Muscle layer of duodenum (tissue), 2 donors: ENCODE measurements around the gene ZNF284.

ENCODE experiments used
- H3K27ac ChIP-seq: one replicate; pipeline ENCODE4 v1.7.0; 2013; ENCODE audit warnings: mild to moderate bottlenecking, low read length
- H3K27me3 ChIP-seq: one replicate; pipeline ENCODE4 v1.7.0; 2013; ENCODE audit warnings: low read depth, mild to moderate bottlenecking, control low read depth, low read length
- H3K36me3 ChIP-seq, 2 donors: one replicate each; pipeline ENCODE4 v1.7.0; 2013; ENCODE audit warnings: low read length in 2 of 2, control low read depth in 1 of 2, mild to moderate bottlenecking in 1 of 2; ENCODE audit not compliant: insufficient read depth in 2 of 2, control insufficient read depth in 1 of 2
- H3K4me1 ChIP-seq, 2 donors: one replicate each; pipeline ENCODE4 v1.7.0; 2013; ENCODE audit warnings: low read length in 2 of 2, mild to moderate bottlenecking in 2 of 2, control low read depth in 1 of 2, moderate library complexity in 1 of 2; ENCODE audit not compliant: insufficient read depth in 2 of 2, control insufficient read depth in 1 of 2
- H3K4me3 ChIP-seq, 2 donors: one replicate each; pipeline ENCODE4 v1.7.0; 2013; ENCODE audit warnings: low read length in 2 of 2, low read depth in 1 of 2, mild to moderate bottlenecking in 1 of 2
- H3K9me3 ChIP-seq, 2 donors: one replicate each; pipeline ENCODE4 v1.7.0; 2013; ENCODE audit warnings: low read length in 2 of 2, control low read depth in 1 of 2, mild to moderate bottlenecking in 1 of 2; ENCODE audit not compliant: control insufficient read depth in 1 of 2
- donor health status: healthy.

Gene ZNF284

DNA sequence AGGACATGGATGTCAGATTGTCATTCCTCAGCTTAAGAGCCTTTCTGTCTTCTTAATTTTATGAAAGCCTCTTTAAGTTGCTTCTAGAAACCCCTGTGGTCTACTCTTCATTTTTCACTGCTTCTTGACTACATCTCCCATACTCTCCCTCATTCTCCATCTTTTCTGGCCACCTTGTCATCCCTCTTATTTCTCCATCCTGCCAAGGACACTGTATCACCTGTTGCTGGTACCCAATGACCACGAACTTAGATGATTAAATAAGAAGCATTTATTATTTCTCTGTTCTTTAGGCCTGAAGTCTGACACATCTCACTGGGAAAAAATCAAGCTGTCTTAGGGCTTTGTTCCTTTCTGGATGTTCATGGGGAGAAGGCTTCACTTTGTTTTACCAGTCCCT, 10.9 kb upstream of the ZNF284 start:
- Histone ChIP-seq H3K36me3 (peaks cover 51 to 84% of the 10 kb centered on the region in 2 donors), H3K27ac (no peak overlapping the region), H3K4me1 (no peaks in the 10 kb centered on the region), H3K4me3 (peak overlapping the region in 1 of 2 donors; percentile 4), H3K9me3 (peaks cover 18 to 39% of the 10 kb centered on the region in 2 donors), H3K27me3 (no peaks in the 10 kb centered on the region)

DNA sequence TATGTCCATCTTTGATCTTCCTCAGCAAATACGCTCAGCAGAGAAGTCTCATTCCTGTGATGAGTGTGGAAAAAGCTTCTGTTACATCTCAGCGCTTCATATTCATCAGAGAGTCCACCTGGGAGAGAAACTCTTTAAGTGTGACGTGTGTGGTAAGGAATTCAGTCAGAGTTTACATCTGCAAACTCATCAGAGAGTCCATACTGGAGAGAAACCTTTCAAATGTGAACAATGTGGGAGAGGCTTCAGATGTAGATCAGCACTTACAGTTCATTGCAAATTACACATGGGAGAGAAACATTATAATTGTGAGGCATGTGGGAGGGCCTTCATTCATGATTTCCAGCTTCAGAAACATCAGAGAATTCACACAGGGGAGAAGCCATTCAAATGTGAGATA, 5.7 kb upstream of the ZNF284 start:
- Histone ChIP-seq H3K4me3 (peak overlapping the region; percentile 30 to 59), H3K9me3 (peaks cover 40 to 44% of the 10 kb centered on the region in 2 donors), H3K27me3 (no peaks in the 10 kb centered on the region), H3K36me3 (peaks cover 44 to 71% of the 10 kb centered on the region in 2 donors), H3K27ac (no peak overlapping the region), H3K4me1 (no peaks in the 10 kb centered on the region)

DNA sequence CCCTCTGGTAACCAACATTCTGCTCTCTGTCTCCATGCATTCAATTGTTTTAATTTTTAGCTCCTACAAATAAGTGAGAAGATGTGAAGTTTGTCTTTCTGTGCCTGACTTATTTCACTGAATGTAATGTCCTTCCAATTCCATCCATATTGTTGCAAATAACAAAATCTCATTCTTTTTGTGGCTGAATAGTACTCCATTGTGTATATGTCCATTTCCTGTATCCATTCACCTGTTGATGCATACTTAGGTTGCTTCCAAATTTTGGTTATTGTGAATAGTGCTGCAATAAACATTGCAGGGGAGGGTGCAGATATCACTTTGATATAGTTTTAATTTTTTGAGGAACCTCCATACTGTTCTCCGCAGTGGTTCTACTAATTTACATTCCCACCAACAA, 2.5 kb upstream of the ZNF284 start:
- Histone ChIP-seq H3K4me1 (peaks cover 5 to 12% of the 10 kb centered on the region in 2 donors), H3K27me3 (no peaks in the 10 kb centered on the region), H3K36me3 (peaks cover 21 to 40% of the 10 kb centered on the region in 2 donors), H3K9me3 (peaks cover 29 to 34% of the 10 kb centered on the region in 2 donors), H3K4me3 (no peak overlapping the region), H3K27ac (no peak overlapping the region)

DNA sequence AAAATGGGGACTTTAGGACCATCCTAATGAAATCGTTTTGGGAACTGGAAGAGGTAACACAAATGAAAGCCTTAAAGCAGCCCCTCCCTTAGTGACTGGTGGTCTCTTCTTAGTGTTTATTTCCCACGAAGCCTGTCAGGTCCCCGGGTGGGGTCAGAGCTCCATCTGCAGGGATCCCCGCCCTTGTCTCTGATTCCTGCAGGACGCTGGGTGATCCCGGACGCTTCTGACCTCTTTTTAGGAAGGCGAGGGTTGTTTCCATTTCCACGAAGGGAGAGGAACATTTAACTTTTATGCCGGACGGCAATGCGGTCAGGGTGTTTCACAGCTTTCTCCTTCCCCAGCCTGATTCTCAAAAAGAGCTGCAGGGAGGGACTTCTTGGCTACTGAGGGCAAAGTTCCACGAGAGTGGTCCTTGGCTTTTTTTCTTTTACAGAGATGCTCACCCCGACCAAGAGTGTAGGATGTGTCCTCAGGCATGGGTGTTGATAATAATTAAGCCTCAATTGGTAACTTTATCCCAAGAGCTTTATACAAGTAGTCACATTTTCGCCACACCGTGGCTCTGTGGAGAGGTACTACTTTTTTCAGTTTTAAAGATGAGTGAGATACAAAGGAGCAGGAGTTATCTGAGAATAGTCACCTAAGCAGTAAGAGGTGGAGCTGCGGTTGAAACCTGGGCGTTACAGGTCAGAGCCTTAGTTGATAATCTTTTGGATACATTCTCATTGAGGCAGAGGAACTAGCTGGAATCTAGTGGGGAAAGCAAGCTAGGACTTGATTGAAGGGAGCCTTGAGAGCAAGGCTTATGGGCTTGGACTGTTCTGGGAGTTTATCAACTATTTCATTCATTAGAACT, 813 bp downstream of the ZNF284 start:
- Histone ChIP-seq H3K27ac (peak overlapping the region; percentile 8), H3K4me1 (peaks cover 5 to 12% of the 10 kb centered on the region in 2 donors), H3K9me3 (peaks cover under 1 to 5% of the 10 kb centered on the region in 2 donors), H3K36me3 (peaks cover 2 to 23% of the 10 kb centered on the region in 2 donors), H3K4me3 (peak overlapping the region; percentile 79 to 97), H3K27me3 (no peaks in the 10 kb centered on the region)

DNA sequence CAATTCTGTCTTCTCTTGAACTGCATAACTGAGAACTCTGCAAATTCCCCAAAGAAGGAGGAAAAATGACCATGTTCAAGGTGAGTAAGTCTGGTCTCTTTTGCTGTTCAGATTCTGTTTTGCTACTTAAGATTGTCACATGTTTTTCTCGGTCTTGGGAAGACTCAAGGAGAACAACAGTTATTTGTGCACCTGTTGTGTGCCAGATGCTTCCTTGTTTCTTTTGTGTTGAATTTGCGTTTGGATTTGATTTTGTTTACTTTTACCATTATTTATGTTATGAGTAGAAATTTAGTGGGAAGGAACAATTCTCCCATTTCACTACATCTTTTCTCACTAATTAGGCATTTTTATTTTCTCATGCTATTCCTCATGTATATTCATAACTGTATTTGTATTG, 4.4 kb downstream of the ZNF284 start:
- H3K27ac ChIP-seq, result no peak overlapping the region
- no peaks in the 10 kb centered on the region for H3K27me3 ChIP-seq
- H3K4me3 ChIP-seq, result no peak overlapping the region
- H3K36me3 ChIP-seq, result peaks cover 13 to 24% of the 10 kb centered on the region in 2 donors
- no peaks in the 10 kb centered on the region for H3K9me3 ChIP-seq
- H3K4me1 ChIP-seq, result peaks cover 5 to 12% of the 10 kb centered on the region in 2 donors

DNA sequence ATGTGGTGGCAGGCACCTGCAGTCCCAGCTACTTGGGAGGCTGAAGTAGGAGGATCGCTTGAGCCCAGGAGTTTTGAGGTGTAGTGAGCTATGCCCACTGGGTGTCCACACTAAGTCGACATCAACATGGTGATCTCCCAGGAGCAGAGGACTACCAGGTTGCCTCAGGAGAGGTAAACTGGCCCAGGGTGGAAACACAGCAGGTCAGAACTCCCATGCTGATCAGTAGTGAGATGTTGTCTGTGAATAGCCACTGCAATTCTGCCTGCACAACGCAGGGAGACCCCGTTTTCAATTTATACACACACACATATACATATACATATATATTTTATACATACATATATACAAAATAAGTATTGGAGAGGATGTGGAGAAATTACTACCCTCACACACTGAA, 20.1 kb downstream of the ZNF284 start:
- H3K36me3 ChIP-seq, result peaks cover 3 to 21% of the 10 kb centered on the region in 2 donors
- peaks cover 0 to 11% of the 10 kb centered on the region in 2 donors for H3K4me1 ChIP-seq
- H3K4me3 ChIP-seq, result no peak overlapping the region
- H3K27ac ChIP-seq, result no peak overlapping the region
- no peaks in the 10 kb centered on the region for H3K9me3 ChIP-seq
- H3K27me3 ChIP-seq, result no peaks in the 10 kb centered on the region

DNA sequence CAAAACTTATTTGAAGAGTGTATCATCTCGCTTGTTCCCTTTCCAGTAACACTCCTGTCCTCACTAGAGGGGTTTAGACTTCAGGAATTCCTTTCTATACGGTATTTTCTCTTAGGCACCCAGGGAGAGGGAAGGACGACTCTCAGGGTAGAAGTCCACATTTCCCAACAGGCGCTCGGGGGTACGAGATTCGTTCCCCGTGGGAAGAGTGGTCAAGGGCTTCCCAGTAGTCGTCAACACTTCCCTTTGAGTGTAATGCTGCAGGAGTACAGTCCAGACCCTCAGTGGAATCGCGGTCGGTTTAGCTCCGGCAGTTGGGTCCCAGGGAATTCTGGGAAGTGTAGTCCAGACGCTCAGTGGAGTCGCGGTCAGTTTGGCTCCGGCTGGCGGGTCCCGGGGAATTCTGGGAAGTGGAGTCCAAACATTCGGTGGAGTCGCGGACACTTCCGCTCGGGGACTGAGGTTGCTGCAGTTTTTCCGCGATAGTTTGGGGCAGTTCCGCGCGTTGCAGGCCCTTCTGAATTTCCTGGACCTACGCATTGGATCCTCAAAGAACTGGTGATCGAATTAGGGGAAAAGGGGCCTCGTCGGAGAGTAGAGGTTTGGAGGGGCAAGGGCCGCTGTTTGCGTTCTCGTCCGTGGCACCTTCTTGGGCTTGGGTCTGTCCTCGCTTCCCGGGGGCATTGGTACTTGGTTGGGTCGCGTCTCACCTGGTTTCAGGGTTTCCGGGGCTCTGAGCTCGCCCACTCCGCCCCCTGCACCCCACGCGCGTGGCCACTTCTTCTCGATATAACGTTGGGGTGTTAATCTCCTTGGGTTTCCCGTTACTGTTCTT, 22.2 kb downstream of the ZNF284 start, which contains the start of gene ZNF224:
Gene ZNF224 (plus strand): TSS at position 431 of the 835 bp plus-strand sequence. CDS start 3,513 bp downstream, outside the sequence.
- Histone ChIP-seq H3K27ac (peak within 1 kb of the TSS; percentile 85), H3K9me3 (peaks cover 0 to 2% of the 10 kb centered on the region in 2 donors), H3K4me1 (peaks cover 0 to 11% of the 10 kb centered on the region in 2 donors), H3K27me3 (no peaks in the 10 kb centered on the region), H3K36me3 (peaks cover 16 to 28% of the 10 kb centered on the region in 2 donors), H3K4me3 (peak within 1 kb of the TSS; percentile 89 to 94)

DNA sequence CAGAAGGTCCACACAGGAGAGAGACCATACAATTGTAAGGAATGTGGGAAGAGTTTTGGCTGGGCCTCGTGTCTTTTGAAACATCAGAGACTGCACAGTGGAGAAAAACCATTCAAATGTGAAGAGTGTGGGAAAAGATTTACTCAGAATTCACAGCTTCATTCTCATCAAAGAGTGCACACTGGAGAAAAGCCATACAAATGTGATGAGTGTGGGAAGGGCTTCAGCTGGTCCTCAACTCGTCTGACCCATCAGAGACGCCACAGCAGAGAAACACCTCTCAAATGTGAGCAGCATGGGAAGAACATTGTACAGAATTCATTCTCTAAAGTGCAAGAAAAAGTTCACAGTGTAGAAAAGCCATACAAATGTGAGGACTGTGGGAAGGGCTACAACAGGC, 35.8 kb downstream of the ZNF284 start:
- H3K36me3 ChIP-seq, result peaks cover 26 to 65% of the 10 kb centered on the region in 2 donors
- peak overlapping the region; percentile 9 to 60 for H3K4me3 ChIP-seq
- peaks cover 42 to 67% of the 10 kb centered on the region in 2 donors for H3K9me3 ChIP-seq
- no peak overlapping the region for H3K27ac ChIP-seq
- peaks cover 4 to 8% of the 10 kb centered on the region in 2 donors for H3K4me1 ChIP-seq
- no peaks in the 10 kb centered on the region for H3K27me3 ChIP-seq

DNA sequence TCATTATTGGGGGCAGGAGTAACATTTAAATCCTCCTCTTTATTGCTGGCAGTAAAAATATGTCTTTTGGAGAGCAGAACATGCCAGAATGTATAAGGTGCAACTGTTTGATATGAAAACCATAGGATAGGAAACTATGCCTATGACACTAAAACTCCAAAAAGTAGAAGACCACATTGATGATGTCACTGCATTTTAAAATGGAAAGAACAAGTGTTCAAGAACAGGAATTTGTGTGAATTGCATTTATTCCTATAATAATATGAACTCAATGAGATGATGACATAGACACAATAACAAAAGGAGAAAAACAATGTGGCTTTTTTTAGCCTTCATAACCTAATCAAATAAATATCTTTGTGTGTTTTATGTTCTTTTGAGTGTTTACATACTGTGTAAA, 37.5 kb downstream of the ZNF284 start:
- Histone ChIP-seq H3K9me3 (peaks cover 35 to 53% of the 10 kb centered on the region in 2 donors), H3K27ac (no peak overlapping the region), H3K27me3 (no peaks in the 10 kb centered on the region), H3K4me1 (peaks cover 4 to 13% of the 10 kb centered on the region in 2 donors), H3K36me3 (peaks cover 20 to 48% of the 10 kb centered on the region in 2 donors), H3K4me3 (peak overlapping the region in 1 of 2 donors; percentile 29)

DNA sequence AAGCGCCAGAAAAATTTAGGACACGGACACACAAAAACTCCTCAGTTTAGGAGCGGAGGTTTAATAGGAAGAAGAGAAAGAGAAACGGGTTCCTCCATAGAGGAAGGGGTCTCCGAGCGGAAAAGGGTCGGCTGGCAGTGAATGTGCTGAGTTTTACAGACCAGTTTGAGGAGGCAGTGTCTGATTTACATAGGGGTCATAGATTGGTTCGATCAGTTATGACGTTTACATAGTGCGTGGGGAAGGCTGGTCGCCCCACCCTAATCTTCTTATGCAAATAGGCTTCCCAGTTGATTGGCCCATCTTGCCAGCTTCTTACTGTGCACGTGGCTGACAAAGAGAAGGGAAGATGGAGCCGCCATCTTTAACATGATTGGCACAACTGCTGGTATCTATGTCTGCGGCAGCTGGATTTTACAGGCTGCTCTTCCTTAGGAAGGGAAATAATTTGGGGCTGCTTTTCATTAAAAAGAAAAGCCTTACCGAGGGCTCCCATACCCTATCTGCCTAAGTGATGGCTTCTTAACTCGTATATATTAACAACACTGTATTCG, 40.0 kb downstream of the ZNF284 start:
- Histone ChIP-seq H3K27me3 (no peaks in the 10 kb centered on the region), H3K27ac (no peak overlapping the region), H3K4me1 (peaks cover 4 to 16% of the 10 kb centered on the region in 2 donors), H3K4me3 (peak overlapping the region; percentile 87 to 97), H3K36me3 (peaks cover 14 to 32% of the 10 kb centered on the region in 2 donors), H3K9me3 (peaks cover 21 to 37% of the 10 kb centered on the region in 2 donors)

DNA sequence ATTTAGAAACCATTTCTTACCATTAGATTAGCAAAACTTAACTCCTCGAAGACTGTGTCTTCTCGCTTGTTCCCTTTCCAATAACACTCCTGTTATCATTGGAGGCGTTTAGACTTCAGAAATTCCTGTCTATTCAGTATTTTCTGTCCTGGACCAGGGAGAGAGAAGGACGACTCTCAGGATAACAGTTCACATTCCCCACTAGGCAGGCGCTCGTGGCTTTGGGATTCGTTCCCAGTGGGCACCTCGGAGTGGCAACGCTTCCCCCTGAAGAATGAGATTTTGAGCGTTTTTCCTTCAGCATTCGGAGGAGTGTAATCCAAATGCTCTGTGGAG, 40.8 kb downstream of the ZNF284 start:
- Histone ChIP-seq H3K27ac (peak overlapping the region; percentile 64), H3K27me3 (no peaks in the 10 kb centered on the region), H3K36me3 (peaks cover 14 to 29% of the 10 kb centered on the region in 2 donors), H3K4me1 (peaks cover 4 to 16% of the 10 kb centered on the region in 2 donors), H3K9me3 (peaks cover 13 to 29% of the 10 kb centered on the region in 2 donors), H3K4me3 (peak overlapping the region; percentile 87 to 97)
